K562 (cell line): ENCODE measurements around the gene STS. TPM values are rescaled to one million over a fixed set of nuclear protein-coding genes. Genes with fewer than 3 reads are reported as not detected.

Source experiments
- ATAC-seq: fragments of 200-7000 bp; cut with Tn5 transposase; 3 replicates; pipeline ENCODE4 v1.9.1; 2020; ENCODE audit warnings: moderate library complexity
- BruUV-seq: library from RNA; stranded (reverse); fragments of 400-500 nt; replicated peaks from 2 replicates; lab custom pipeline; 2021; lab: Mats Ljungman, UMichigan
- CTCF ChIA-PET: fragments of 300-600 bp; formaldehyde crosslinking; extraction: SDS; loops from one replicate; lab custom pipeline; 2021; ENCODE audit warnings: low intra/inter-chr PET ratio; lab: Yijun Ruan, JAX
- POLR2A ChIA-PET: fragments of 300-600, 350-650 bp; sonication (Branson Sonifier 250); formaldehyde crosslinking; extraction: SDS; loops from one replicate; lab custom pipeline; 2021; ENCODE audit warnings: antibody characterized with exemption, inconsistent platforms; lab: Yijun Ruan, JAX
- DNase-seq, 4 experiments: peaks; one replicate each; pipeline versions ENCODE4 v3.0.0 to v3.0.0-alpha.2; 2011 to 2018; ENCODE audit warnings: low spot score in 3 of 4, mixed read lengths in 3 of 4; ENCODE audit errors: extremely low read depth in 1 of 4
- FAIRE-seq: peaks from 2 replicates; lab custom pipeline; 2011; peaks lifted over from hg19 to GRCh38; lab: Jason Lieb, UNC
- H2AFZ ChIP-seq: 2 replicates; pipeline ENCODE4 v1.6.0; 2011; ENCODE audit warnings: low read depth, low read length, control low read depth, inconsistent platforms
- H3K27ac ChIP-seq: fragments of 200-600 bp; 3 replicates; pipeline ENCODE4 v1.8.0; 2011; ENCODE audit warnings: low read depth, mild to moderate bottlenecking, control low read depth, inconsistent platforms, low read length, moderate library complexity, mixed read lengths; ENCODE audit errors: extremely low read depth
- H3K27me3 ChIP-seq, 2 experiments: fragments of 300-600 bp in 1 of 2; 2 replicates in 1 of 2; 3 replicates in 1 of 2; pipeline versions ENCODE4 v1.6.0 to v1.8.0; 2011; ENCODE audit warnings: inconsistent platforms in 2 of 2, low read length in 2 of 2, mild to moderate bottlenecking in 1 of 2, mixed read lengths in 1 of 2, moderate library complexity in 1 of 2; ENCODE audit not compliant: control insufficient read depth in 2 of 2, insufficient read depth in 2 of 2
- H3K36me3 ChIP-seq: fragments of 300-600 bp; 3 replicates; pipeline ENCODE4 v1.8.0; 2011; ENCODE audit warnings: mild to moderate bottlenecking, low read length, inconsistent platforms; ENCODE audit not compliant: control insufficient read depth, insufficient read depth
- H3K4me1 ChIP-seq, 2 experiments: fragments of 200-600 bp in 1 of 2; replicated peaks in 1 of 2; 2 replicates in 1 of 2; 3 replicates in 1 of 2; pipeline versions ENCODE4 v1.5.1 to v1.8.0; 2011; ENCODE audit warnings: inconsistent platforms in 2 of 2, low read length in 2 of 2, mild to moderate bottlenecking in 1 of 2, mixed read lengths in 1 of 2, moderate library complexity in 1 of 2; ENCODE audit not compliant: control insufficient read depth in 2 of 2, insufficient read depth in 2 of 2
- H3K4me2 ChIP-seq: 2 replicates; pipeline ENCODE4 v1.6.1; 2011; ENCODE audit warnings: low read length, control low read depth, inconsistent platforms, mixed read lengths; ENCODE audit not compliant: insufficient read depth
- H3K4me3 ChIP-seq: fragments of 200-600 bp; sonication (generic), shearing (Covaris generic); 2 replicates; pipeline ENCODE4 v1.5.1; 2016; ENCODE audit warnings: control low read depth, inconsistent platforms
- H3K79me2 ChIP-seq: fragments of 200-600 bp; 3 replicates; pipeline ENCODE4 v1.8.0; 2011; ENCODE audit warnings: low read length, inconsistent platforms; ENCODE audit not compliant: control insufficient read depth, insufficient read depth
- H3K9ac ChIP-seq, 2 experiments: 2 replicates each; pipeline versions ENCODE4 v1.6.0 to v1.6.1; 2011; ENCODE audit warnings: low read depth in 2 of 2, low read length in 2 of 2, control low read depth in 1 of 2, inconsistent platforms in 1 of 2, mild to moderate bottlenecking in 1 of 2, mixed read lengths in 1 of 2; ENCODE audit not compliant: insufficient read depth in 1 of 2
- H3K9me1 ChIP-seq: one replicate; pipeline ENCODE4 v1.6.0; 2011; ENCODE audit warnings: inconsistent platforms, mild to moderate bottlenecking, low read length, moderate library complexity; ENCODE audit not compliant: control insufficient read depth, insufficient read depth
- H3K9me3 ChIP-seq: replicated peaks from 2 replicates; pipeline ENCODE4 v1.5.1; 2011; ENCODE audit warnings: low read depth, low read length, inconsistent platforms; ENCODE audit not compliant: control insufficient read depth, insufficient read depth
- H4K20me1 ChIP-seq: replicated peaks from 2 replicates; pipeline ENCODE4 v1.6.1; 2011; ENCODE audit warnings: low read length, inconsistent platforms, mixed read lengths; ENCODE audit not compliant: control insufficient read depth, insufficient read depth
- ARID3B ChIP-seq: fragments of 250-450 bp; sonication (Bioruptor Pico); IDR thresholded peaks from 2 replicates; pipeline ENCODE4 v1.4.0; 2020; ENCODE audit warnings: borderline replicate concordance
- BCOR ChIP-seq: fragments of 450-650 bp; IDR thresholded peaks from 2 replicates; pipeline ENCODE4 v1.6.1; 2016
- GATAD2B ChIP-seq: fragments of 450-650 bp; IDR thresholded peaks from 2 replicates; pipeline ENCODE4 v1.6.1; 2017; ENCODE audit warnings: mild to moderate bottlenecking, borderline replicate concordance
- HMG20A ChIP-seq: fragments of 450-650 bp; formaldehyde crosslinking; conservative IDR thresholded peaks from 2 replicates; pipeline ENCODE4 v1.4.0; 2020; ENCODE audit warnings: mild to moderate bottlenecking, mixed read lengths
- KAT2B ChIP-seq: IDR thresholded peaks from one replicate; pipeline ENCODE4 v1.6.1; 2012; ENCODE audit warnings: low read depth, mild to moderate bottlenecking, control low read depth, inconsistent platforms, low read length, moderate library complexity
- MTF1 ChIP-seq: fragments of 250-450 bp; sonication (Bioruptor Pico); IDR thresholded peaks from 2 replicates; pipeline ENCODE4 v1.9.0; 2021; ENCODE audit warnings: moderate library complexity, mild to moderate bottlenecking, inconsistent platforms, borderline replicate concordance
- NBN ChIP-seq: fragments of 450-650 bp; IDR thresholded peaks from 2 replicates; pipeline ENCODE4 v1.6.1; 2016; ENCODE audit warnings: low read depth, mild to moderate bottlenecking
- NFIX ChIP-seq: fragments of 250-450 bp; sonication (Bioruptor Pico); IDR thresholded peaks from 2 replicates; pipeline ENCODE4 v1.4.0; 2020; ENCODE audit warnings: low read depth, mild to moderate bottlenecking, moderate library complexity
- NFYB ChIP-seq: IDR thresholded peaks from 2 replicates; pipeline ENCODE4 v1.6.1; 2011; ENCODE audit warnings: mild to moderate bottlenecking, moderate library complexity; ENCODE audit not compliant: insufficient read length; ENCODE audit errors: extremely low read depth
- POLR2A ChIP-seq: fragments of 450-650 bp; conservative IDR thresholded peaks from 2 replicates; pipeline ENCODE4 v1.6.1; 2016
- RFX1 ChIP-seq: fragments of 450-650 bp; IDR thresholded peaks from 2 replicates; pipeline ENCODE4 v1.6.1; 2016; ENCODE audit warnings: mild to moderate bottlenecking, moderate library complexity
- SMAD4 ChIP-seq: fragments of 250-450 bp; sonication (Bioruptor Pico); conservative IDR thresholded peaks from 2 replicates; pipeline ENCODE4 v1.8.0; 2021; ENCODE audit warnings: inconsistent platforms, mild to moderate bottlenecking, moderate library complexity
- SPI1 ChIP-seq: IDR thresholded peaks from 2 replicates; pipeline ENCODE4 v1.6.1; 2011; ENCODE audit warnings: low read depth, low read length, control low read depth, borderline replicate concordance
- ZNF121 ChIP-seq: sonication (generic); formaldehyde crosslinking; conservative IDR thresholded peaks from 2 replicates; pipeline ENCODE4 v1.8.0; 2022; ENCODE audit warnings: missing genetic modification reagents
- ZNF830 ChIP-seq: fragments of 250-450 bp; sonication (Bioruptor Pico); IDR thresholded peaks from 2 replicates; pipeline ENCODE4 v1.5.0; 2021; ENCODE audit warnings: mild to moderate bottlenecking
- WGBS: fragments of 100-300 bp; shearing (Covaris generic); methylation state at CpG from one replicate; pipeline ENCODE4 v1.1.6; 2016; ENCODE audit warnings: low coverage, mixed read lengths; ENCODE audit not compliant: insufficient coverage; ENCODE audit errors: missing lambda C conversion rate; 5-methylcytosine and 5-hydroxymethylcytosine counted together
- in situ Hi-C: fragments of 300-500 bp; cut with MboI; formaldehyde crosslinking; loops from 4 replicates; pipeline ENCODE4 v1.15.0; 2018; ENCODE audit warnings: inconsistent platforms, mixed read lengths
- intact Hi-C: fragments of 100-400 bp; cut with micrococcal nuclease; formaldehyde crosslinking; loops from 2 replicates; pipeline ENCODE4 v1.14.2; 2022
- polyA plus RNA-seq, 8 experiments: library from polyadenylated mRNA; depleted of rRNA in 4 of 8; stranded (reverse) in 5 of 8; unstranded in 3 of 8; fragments of >200 nt; fragmentation: Nextera tagmentation in 2 of 8; fragmentation: Illumina TruSeq in 1 of 8; extraction: Ambion mirVana in 2 of 8; extraction: Trizol in 1 of 8; gene quantifications; 2 replicates each; pipeline versions ENCODE4 v1.2.1 to v1.2.3, GENCODE V29; 2011 to 2014; ENCODE audit warnings: inconsistent platforms in 1 of 8, missing spikeins in 1 of 8
- total RNA-seq, 7 experiments: library from RNA; depleted of rRNA in 6 of 7; stranded (reverse); fragments of >200 nt in 6 of 7; fragmentation: Illumina TruSeq in 2 of 7; extraction: Trizol in 2 of 7; gene quantifications; 2 replicates each; pipeline versions ENCODE4 v1.2.1 to v1.2.3, GENCODE V29; 2011 to 2021; ENCODE audit warnings: low replicate concordance in 1 of 7
- TF ChIP-seq, protein P1 (sequence below), 2 experiments: fragments of 200-800 bp in 1 of 2; sonication (Bioruptor generic) in 1 of 2; sonication (generic) in 1 of 2; formaldehyde crosslinking in 1 of 2; IDR thresholded peaks in 1 of 2; conservative IDR thresholded peaks in 1 of 2; 2 replicates each; pipeline versions ENCODE4 v1.5.0 to v1.6.1; 2016 to 2020; ENCODE audit warnings: missing compliant biosample characterization in 1 of 2, missing genetic modification characterization in 1 of 2, missing genetic modification reagents in 1 of 2

STS gene
- total and polyA plus RNA-seq, 9 of the 15 experiments (the other 6 are each of a cell fraction or from before 2014, with no cell fraction given) = 0.14 to 1.3 (median 0.63) TPM

GRCh38 chrX:7184816-7185215 is 37.3 kb downstream of the STS start:
- no peak overlapping the region for H3K9ac ChIP-seq
- no peaks in the 10 kb centered on the region for H3K27me3 ChIP-seq
- no peak overlapping the region for H3K4me2 ChIP-seq
- in situ Hi-C loops = no loop called here
- FAIRE-seq = no peak
- no peaks in the 10 kb centered on the region for H3K9me3 ChIP-seq
- ChIA-PET CTCF (no interaction called here), POLR2A (no interaction called here)
- DNase-seq = no peak
- H3K79me2 ChIP-seq = no peaks in the 10 kb centered on the region
- no TSS peak for BruUV-seq
- H3K4me3 ChIP-seq = no peak overlapping the region
- TF ChIP-seq BCOR = no peak
- TF ChIP-seq SMAD4 (CRISPR knock-in tag) = no peak
- no peak for TF ChIP-seq MTF1 (CRISPR knock-in tag)
- TF ChIP-seq HMG20A (CRISPR knock-in tag) = no peak
- TF ChIP-seq RFX1 = no peak
- no peaks in the 10 kb centered on the region for H4K20me1 ChIP-seq
- intact Hi-C loops = no loop called here
- H2AFZ ChIP-seq = no peak overlapping the region
- H3K9me1 ChIP-seq = no peaks in the 10 kb centered on the region
- H3K36me3 ChIP-seq = no peaks in the 10 kb centered on the region
- ATAC-seq = no peak
- no peak overlapping the region for H3K27ac ChIP-seq
- H3K4me1 ChIP-seq = no peaks in the 10 kb centered on the region
- 0% methylated on average over 3 of the region's 3 CpGs for WGBS

DNA sequence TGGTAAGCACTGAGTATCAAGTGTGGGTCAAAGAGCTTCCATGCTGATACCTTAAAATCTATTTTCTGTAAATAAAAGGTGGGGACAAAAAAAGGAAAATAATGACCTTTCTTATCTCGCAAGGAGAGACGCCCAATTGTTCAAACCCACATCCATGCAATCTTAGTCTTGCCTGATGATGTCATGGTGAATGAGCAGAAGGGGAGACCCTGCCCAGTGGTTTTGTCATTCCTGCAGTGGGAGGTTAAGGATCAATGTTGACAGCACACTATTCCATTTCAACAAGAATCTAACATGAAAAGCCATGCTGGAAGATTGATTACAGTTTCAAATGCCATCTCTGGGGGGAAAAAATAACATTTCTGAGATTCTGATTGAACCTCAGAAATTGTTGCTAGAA is 41.2 kb downstream of the STS start:
- in situ Hi-C loops = no loop called here
- Histone ChIP-seq H3K9ac (no peak overlapping the region), H4K20me1 (no peaks in the 10 kb centered on the region), H3K4me2 (no peak overlapping the region), H3K27ac (no peak overlapping the region), H3K36me3 (no peaks in the 10 kb centered on the region), H2AFZ (no peak overlapping the region), H3K9me3 (no peaks in the 10 kb centered on the region), H3K4me3 (no peak overlapping the region), H3K9me1 (no peaks in the 10 kb centered on the region), H3K4me1 (no peaks in the 10 kb centered on the region), H3K27me3 (no peaks in the 10 kb centered on the region), H3K79me2 (no peaks in the 10 kb centered on the region)
- no peak for ATAC-seq
- DNase-seq = no peak
- WGBS = 3% methylated on average over 2 of the region's 2 CpGs
- ChIA-PET POLR2A (no interaction called here), CTCF (no interaction called here)
- no TSS peak for BruUV-seq
- no peak for FAIRE-seq
- intact Hi-C loops = loop anchor here (1.0 kb wide), 1 partner anchor 10 kb away; no protein-coding TSS in a partner anchor
- TF ChIP-seq SPI1 = no peak
- TF ChIP-seq POLR2A = no peak
- TF ChIP-seq, protein P1, sequence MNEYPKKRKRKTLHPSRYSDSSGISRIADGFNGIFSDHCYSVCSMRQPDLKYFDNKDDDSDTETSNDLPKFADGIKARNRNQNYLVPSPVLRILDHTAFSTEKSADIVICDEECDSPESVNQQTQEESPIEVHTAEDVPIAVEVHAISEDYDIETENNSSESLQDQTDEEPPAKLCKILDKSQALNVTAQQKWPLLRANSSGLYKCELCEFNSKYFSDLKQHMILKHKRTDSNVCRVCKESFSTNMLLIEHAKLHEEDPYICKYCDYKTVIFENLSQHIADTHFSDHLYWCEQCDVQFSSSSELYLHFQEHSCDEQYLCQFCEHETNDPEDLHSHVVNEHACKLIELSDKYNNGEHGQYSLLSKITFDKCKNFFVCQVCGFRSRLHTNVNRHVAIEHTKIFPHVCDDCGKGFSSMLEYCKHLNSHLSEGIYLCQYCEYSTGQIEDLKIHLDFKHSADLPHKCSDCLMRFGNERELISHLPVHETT (CRISPR knock-in tag; conservative IDR thresholded peaks at IDR 0.05 in 1 of 2, IDR thresholded peaks at IDR 0.05 in 1 of 2) = no peak
- no peak for TF ChIP-seq ARID3B (CRISPR knock-in tag)
- TF ChIP-seq KAT2B = no peak
- TF ChIP-seq NFYB = no peak
- no peak for TF ChIP-seq NBN
- TF ChIP-seq GATAD2B = no peak
- TF ChIP-seq NFIX (CRISPR knock-in tag) = no peak
- TF ChIP-seq ZNF121 (CRISPR knock-in tag) = no peak
- TF ChIP-seq ZNF830 (CRISPR knock-in tag) = no peak
